Loucy (cell line): Measurements from ENCODE around the gene NR1I3.

Experiments used
- H2AFZ ChIP-seq: fragments of 200-600 bp; sonication (generic); 2 replicates; pipeline ENCODE4 v1.6.0; 2016; ENCODE audit warnings: antibody characterized with exemption, mild to moderate bottlenecking, low read length, moderate library complexity
- H3F3A ChIP-seq: fragments of 200-600 bp; 2 replicates; pipeline ENCODE4 v1.6.0; 2016; ENCODE audit warnings: antibody characterized with exemption, low read depth, mild to moderate bottlenecking
- H3K27me3 ChIP-seq: fragments of 200-600 bp; sonication (generic); 2 replicates; pipeline ENCODE4 v1.6.1; 2014; ENCODE audit warnings: low read length, mild to moderate bottlenecking; ENCODE audit not compliant: insufficient read depth, poor library complexity, severe bottlenecking
- H3K36me3 ChIP-seq: fragments of 200-600 bp; sonication (generic); 2 replicates; pipeline ENCODE4 v1.6.1; 2016; ENCODE audit warnings: low read length; ENCODE audit not compliant: insufficient read depth
- H3K4me1 ChIP-seq: fragments of 200-600 bp; sonication (generic); 2 replicates; pipeline ENCODE4 v1.5.1; 2014; ENCODE audit warnings: low read length, mild to moderate bottlenecking; ENCODE audit not compliant: insufficient read depth, poor library complexity, severe bottlenecking
- H3K4me2 ChIP-seq: fragments of 200-600 bp; sonication (generic); 2 replicates; pipeline ENCODE4 v1.6.0; 2014; ENCODE audit warnings: antibody characterized with exemption, low read length, low read depth, mild to moderate bottlenecking; ENCODE audit not compliant: poor library complexity, severe bottlenecking
- H3K4me3 ChIP-seq: fragments of 200-600 bp; sonication (generic); 2 replicates; pipeline ENCODE4 v1.5.1; 2014; ENCODE audit warnings: low read length, mild to moderate bottlenecking, mixed read lengths; ENCODE audit not compliant: poor library complexity, severe bottlenecking
- H3K79me2 ChIP-seq: fragments of 200-600 bp; sonication (generic); 2 replicates; pipeline ENCODE4 v1.6.1; 2014; ENCODE audit warnings: low read length; ENCODE audit not compliant: insufficient read depth
- H3K9ac ChIP-seq: fragments of 200-600 bp; sonication (generic); 2 replicates; pipeline ENCODE4 v1.6.0; 2014; ENCODE audit warnings: mild to moderate bottlenecking, low read depth, low read length, moderate library complexity; ENCODE audit not compliant: poor library complexity, severe bottlenecking
- H3K9me2 ChIP-seq: fragments of 200-600 bp; sonication (generic); replicated peaks from 2 replicates; pipeline ENCODE4 v1.6.1; 2016; ENCODE audit warnings: low read depth, low read length, mixed read lengths
- H3K9me3 ChIP-seq: fragments of 200-600 bp; sonication (generic); 2 replicates; pipeline ENCODE4 v1.6.1; 2014; ENCODE audit warnings: mild to moderate bottlenecking, antibody characterized with exemption, low read length, low read depth; ENCODE audit not compliant: insufficient read depth
- H4K20me1 ChIP-seq: fragments of 200-600 bp; sonication (generic); 2 replicates; pipeline ENCODE4 v1.6.0; 2014; ENCODE audit warnings: antibody characterized with exemption, low read length, mild to moderate bottlenecking; ENCODE audit not compliant: insufficient read depth, poor library complexity, severe bottlenecking
- CTCF ChIP-seq: fragments of 200-600 bp; sonication (generic); conservative IDR thresholded peaks from 2 replicates; pipeline ENCODE4 v1.5.1; 2014; ENCODE audit warnings: mild to moderate bottlenecking, antibody characterized with exemption, low read length
- EZH2phosphoT487 ChIP-seq: fragments of 200-600 bp; IDR thresholded peaks from 2 replicates; pipeline ENCODE4 v1.6.1; 2018; ENCODE audit warnings: antibody characterized with exemption, mild to moderate bottlenecking, moderate library complexity, borderline replicate concordance

Gene NR1I3, protein sequence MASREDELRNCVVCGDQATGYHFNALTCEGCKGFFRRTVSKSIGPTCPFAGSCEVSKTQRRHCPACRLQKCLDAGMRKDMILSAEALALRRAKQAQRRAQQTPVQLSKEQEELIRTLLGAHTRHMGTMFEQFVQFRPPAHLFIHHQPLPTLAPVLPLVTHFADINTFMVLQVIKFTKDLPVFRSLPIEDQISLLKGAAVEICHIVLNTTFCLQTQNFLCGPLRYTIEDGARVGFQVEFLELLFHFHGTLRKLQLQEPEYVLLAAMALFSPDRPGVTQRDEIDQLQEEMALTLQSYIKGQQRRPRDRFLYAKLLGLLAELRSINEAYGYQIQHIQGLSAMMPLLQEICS

GRCh38 chr1:161238039-161238473, at the start of gene NR1I3:
TSS of gene NR1I3 (minus strand) at chr1:161238203. CDS start at chr1:161236565, 1,638 bp downstream.
- Histone ChIP-seq H3K4me2 (no peak within 1 kb of the TSS), H3K4me3 (no peak within 1 kb of the TSS), H3K4me1 (no peaks in the 10 kb centered on the region), H4K20me1 (no peaks in the 10 kb centered on the region), H3K27me3 (no peaks in the 10 kb centered on the region), H3K79me2 (no peaks in the 10 kb centered on the region), H3K9me3 (no peaks in the 10 kb centered on the region), H3K36me3 (no peaks in the 10 kb centered on the region), H3K9ac (no peak within 1 kb of the TSS), H2AFZ (no peak within 1 kb of the TSS), H3K9me2 (no peaks in the 10 kb centered on the region), H3F3A (no peaks in the 10 kb centered on the region)
- TF ChIP-seq CTCF (no peak), EZH2phosphoT487 (no peak)

DNA sequence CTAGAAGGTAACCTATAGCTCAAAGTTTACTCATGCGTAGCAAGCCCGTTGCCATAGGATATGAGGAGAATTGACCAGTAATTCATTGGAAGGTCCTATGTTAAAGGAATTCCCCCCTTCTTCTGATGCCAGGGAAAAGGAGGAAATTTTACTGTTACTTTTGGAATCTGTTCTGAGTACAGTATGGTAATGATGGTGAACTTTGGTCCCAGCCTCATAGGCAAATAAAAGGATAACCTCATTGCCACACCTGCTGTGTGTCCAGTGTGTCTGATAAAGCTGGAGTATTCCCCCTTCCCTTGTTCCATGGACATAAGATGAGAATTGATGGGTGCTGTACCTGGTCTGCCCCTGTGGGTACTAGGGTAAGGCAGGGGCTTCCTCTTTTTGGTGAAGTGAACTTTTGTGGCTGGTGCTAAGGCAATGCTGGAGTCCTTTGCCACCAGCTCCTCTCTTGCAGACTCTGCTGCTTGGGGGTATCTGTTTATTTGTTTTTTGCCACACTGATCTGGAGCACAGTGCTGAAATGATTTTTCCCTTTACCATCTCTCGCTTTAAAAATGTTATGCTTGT, 49.6 kb upstream of the NR1I3 start:
- Histone ChIP-seq H3K79me2 (no peaks in the 10 kb centered on the region), H3F3A (no peaks in the 10 kb centered on the region), H3K27me3 (peaks cover 3% of the 10 kb centered on the region), H2AFZ (no peak overlapping the region), H3K9me3 (no peaks in the 10 kb centered on the region), H3K36me3 (no peaks in the 10 kb centered on the region), H3K9ac (no peak overlapping the region), H4K20me1 (no peaks in the 10 kb centered on the region), H3K4me1 (no peaks in the 10 kb centered on the region), H3K9me2 (no peaks in the 10 kb centered on the region), H3K4me2 (no peak overlapping the region), H3K4me3 (no peak overlapping the region)
- TF ChIP-seq EZH2phosphoT487 (no peak), CTCF (no peak)

GRCh38 chr1:161285521-161285920, 47.5 kb upstream of the NR1I3 start:
- H3K36me3 ChIP-seq: no peaks in the 10 kb centered on the region
- no peaks in the 10 kb centered on the region for H3K79me2 ChIP-seq
- H2AFZ ChIP-seq: no peak overlapping the region
- H4K20me1 ChIP-seq: no peaks in the 10 kb centered on the region
- no peak overlapping the region for H3K4me3 ChIP-seq
- no peaks in the 10 kb centered on the region for H3F3A ChIP-seq
- no peaks in the 10 kb centered on the region for H3K4me1 ChIP-seq
- peaks cover 3% of the 10 kb centered on the region for H3K27me3 ChIP-seq
- H3K4me2 ChIP-seq: no peak overlapping the region
- H3K9ac ChIP-seq: no peak overlapping the region
- H3K9me3 ChIP-seq: no peaks in the 10 kb centered on the region
- no peaks in the 10 kb centered on the region for H3K9me2 ChIP-seq
- no peak for TF ChIP-seq CTCF
- no peak for TF ChIP-seq EZH2phosphoT487
